Panc1 (cell line): ENCODE results near the gene ALK. TPM values are rescaled to one million over a fixed set of nuclear protein-coding genes. Genes with fewer than 3 reads are reported as not detected.

Experiments used
- ATAC-seq: fragments of 200-7000 bp; cut with Tn5 transposase; 2 replicates; pipeline ENCODE4 v1.9.1; 2020; ENCODE audit warnings: mild to moderate bottlenecking, moderate library complexity
- BruUV-seq: library from RNA; stranded (reverse); fragments of 400-500 nt; replicated peaks from 2 replicates; lab custom pipeline; 2021; lab: Mats Ljungman, UMichigan
- CTCF ChIA-PET: fragments of 300-600 bp; sonication (Branson Sonifier 250); formaldehyde crosslinking; loops from one replicate; lab custom pipeline; 2022; ENCODE audit warnings: antibody characterized with exemption; lab: Charles Lee
- POLR2A ChIA-PET: fragments of 300-600 bp; sonication (Branson Sonifier 250); formaldehyde crosslinking; loops from one replicate; lab custom pipeline; 2022; ENCODE audit warnings: antibody characterized with exemption; lab: Charles Lee
- DNase-seq: peaks from one replicate; pipeline ENCODE4 v3.0.0-alpha.2; 2010; ENCODE audit warnings: low read depth, low spot score
- H3K27ac ChIP-seq: 2 replicates; pipeline ENCODE4 v1.5.1; 2011; ENCODE audit warnings: mild to moderate bottlenecking, low read length, inconsistent platforms
- H3K27me3 ChIP-seq: fragments of 200-500 bp; sonication (Bioruptor generic); 2 replicates; pipeline ENCODE4 v1.6.0; 2014; ENCODE audit warnings: low read length, inconsistent platforms; ENCODE audit not compliant: control insufficient read depth, insufficient read depth
- H3K36me3 ChIP-seq: fragments of 200-500 bp; sonication (Bioruptor generic); 2 replicates; pipeline ENCODE4 v1.5.1; 2014; ENCODE audit warnings: inconsistent platforms, mild to moderate bottlenecking, low read length, moderate library complexity; ENCODE audit not compliant: control insufficient read depth, insufficient read depth
- H3K4me1 ChIP-seq: 2 replicates; pipeline ENCODE4 v1.5.1; 2011; ENCODE audit warnings: inconsistent platforms, mild to moderate bottlenecking, low read length, moderate library complexity; ENCODE audit not compliant: control insufficient read depth, insufficient read depth
- H3K4me3 ChIP-seq, 2 experiments: 2 replicates each; pipeline ENCODE4 v1.5.1; 2011 to 2012; ENCODE audit warnings: low read depth in 2 of 2, low read length in 2 of 2, mild to moderate bottlenecking in 2 of 2, inconsistent platforms in 1 of 2, moderate library complexity in 1 of 2
- H3K9me3 ChIP-seq: fragments of 200-500 bp; sonication (Bioruptor generic); 2 replicates; pipeline ENCODE4 v1.5.1; 2014; ENCODE audit warnings: low read depth, mild to moderate bottlenecking, inconsistent platforms, low read length, moderate library complexity; ENCODE audit not compliant: control insufficient read depth, insufficient read depth
- CTCF ChIP-seq: fragments of 450-650 bp; IDR thresholded peaks from 2 replicates; pipeline ENCODE4 v1.5.1; 2017; ENCODE audit warnings: mild to moderate bottlenecking
- POLR2AphosphoS5 ChIP-seq: IDR thresholded peaks from 2 replicates; pipeline ENCODE4 v1.6.1; 2012; ENCODE audit warnings: mild to moderate bottlenecking, low read depth, low read length, moderate library complexity
- SIN3A ChIP-seq: IDR thresholded peaks from 2 replicates; pipeline ENCODE4 v1.6.1; 2012; ENCODE audit warnings: low read depth, mild to moderate bottlenecking, low read length, moderate library complexity, borderline replicate concordance; ENCODE audit not compliant: insufficient read depth
- TCF7L2 ChIP-seq: IDR thresholded peaks from 2 replicates; pipeline ENCODE4 v1.6.1; 2011; ENCODE audit warnings: mild to moderate bottlenecking, low read depth, low read length, inconsistent platforms
- in situ Hi-C: cut with HindIII; loops from 2 replicates; pipeline ENCODE4 v1.10.0; 2016; ENCODE audit warnings: low sequenced_read_pairs, low pct_unique_long_range_greater_than_20kb
- intact Hi-C: fragments of 100-400 bp; cut with micrococcal nuclease; formaldehyde crosslinking; loops from one replicate; pipeline ENCODE4 v1.10.0; 2022; ENCODE audit not compliant: unreplicated experiment
- total RNA-seq: library from RNA; stranded (reverse); gene quantifications from one replicate; pipeline ENCODE4 v1.2.1, GENCODE V29; 2021; ENCODE audit not compliant: unreplicated experiment
- TF ChIP-seq, protein P1 (sequence below), 2 experiments: IDR thresholded peaks; 2 replicates each; pipeline ENCODE4 v1.6.1; 2011 to 2012; ENCODE audit warnings: low read depth in 2 of 2, control low read depth in 1 of 2, low read length in 1 of 2, mild to moderate bottlenecking in 1 of 2, moderate library complexity in 1 of 2; ENCODE audit not compliant: insufficient read depth in 1 of 2

Gene ALK
- total RNA-seq, 1 experiment from 2014 or later: not detected

GRCh38 chr2:29614295-29614830 is 307.0 kb downstream of the ALK start:
- Histone ChIP-seq H3K4me1 (no peaks in the 10 kb centered on the region), H3K27me3 (peaks cover 10% of the 10 kb centered on the region), H3K27ac (no peak overlapping the region), H3K36me3 (no peaks in the 10 kb centered on the region), H3K9me3 (no peaks in the 10 kb centered on the region), H3K4me3 (no peak overlapping the region)
- DNase-seq: no peak
- POLR2A ChIA-PET: no interaction called here
- no peak for ATAC-seq
- CTCF ChIA-PET: no interaction called here
- intact Hi-C loops: no loop called here
- no peak for TF ChIP-seq POLR2AphosphoS5
- TF ChIP-seq SIN3A: no peak
- no peak for TF ChIP-seq TCF7L2
- TF ChIP-seq, protein P1, sequence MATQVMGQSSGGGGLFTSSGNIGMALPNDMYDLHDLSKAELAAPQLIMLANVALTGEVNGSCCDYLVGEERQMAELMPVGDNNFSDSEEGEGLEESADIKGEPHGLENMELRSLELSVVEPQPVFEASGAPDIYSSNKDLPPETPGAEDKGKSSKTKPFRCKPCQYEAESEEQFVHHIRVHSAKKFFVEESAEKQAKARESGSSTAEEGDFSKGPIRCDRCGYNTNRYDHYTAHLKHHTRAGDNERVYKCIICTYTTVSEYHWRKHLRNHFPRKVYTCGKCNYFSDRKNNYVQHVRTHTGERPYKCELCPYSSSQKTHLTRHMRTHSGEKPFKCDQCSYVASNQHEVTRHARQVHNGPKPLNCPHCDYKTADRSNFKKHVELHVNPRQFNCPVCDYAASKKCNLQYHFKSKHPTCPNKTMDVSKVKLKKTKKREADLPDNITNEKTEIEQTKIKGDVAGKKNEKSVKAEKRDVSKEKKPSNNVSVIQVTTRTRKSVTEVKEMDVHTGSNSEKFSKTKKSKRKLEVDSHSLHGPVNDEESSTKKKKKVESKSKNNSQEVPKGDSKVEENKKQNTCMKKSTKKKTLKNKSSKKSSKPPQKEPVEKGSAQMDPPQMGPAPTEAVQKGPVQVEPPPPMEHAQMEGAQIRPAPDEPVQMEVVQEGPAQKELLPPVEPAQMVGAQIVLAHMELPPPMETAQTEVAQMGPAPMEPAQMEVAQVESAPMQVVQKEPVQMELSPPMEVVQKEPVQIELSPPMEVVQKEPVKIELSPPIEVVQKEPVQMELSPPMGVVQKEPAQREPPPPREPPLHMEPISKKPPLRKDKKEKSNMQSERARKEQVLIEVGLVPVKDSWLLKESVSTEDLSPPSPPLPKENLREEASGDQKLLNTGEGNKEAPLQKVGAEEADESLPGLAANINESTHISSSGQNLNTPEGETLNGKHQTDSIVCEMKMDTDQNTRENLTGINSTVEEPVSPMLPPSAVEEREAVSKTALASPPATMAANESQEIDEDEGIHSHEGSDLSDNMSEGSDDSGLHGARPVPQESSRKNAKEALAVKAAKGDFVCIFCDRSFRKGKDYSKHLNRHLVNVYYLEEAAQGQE (IDR thresholded peaks at IDR 0.05; ENCODE audit: insufficient read depth in 1 of 2, low read depth in 2 of 2, low read length in 1 of 2): no peak
- no peak for TF ChIP-seq CTCF
- BruUV-seq: no TSS peak
- in situ Hi-C loops: no loop called here

DNA sequence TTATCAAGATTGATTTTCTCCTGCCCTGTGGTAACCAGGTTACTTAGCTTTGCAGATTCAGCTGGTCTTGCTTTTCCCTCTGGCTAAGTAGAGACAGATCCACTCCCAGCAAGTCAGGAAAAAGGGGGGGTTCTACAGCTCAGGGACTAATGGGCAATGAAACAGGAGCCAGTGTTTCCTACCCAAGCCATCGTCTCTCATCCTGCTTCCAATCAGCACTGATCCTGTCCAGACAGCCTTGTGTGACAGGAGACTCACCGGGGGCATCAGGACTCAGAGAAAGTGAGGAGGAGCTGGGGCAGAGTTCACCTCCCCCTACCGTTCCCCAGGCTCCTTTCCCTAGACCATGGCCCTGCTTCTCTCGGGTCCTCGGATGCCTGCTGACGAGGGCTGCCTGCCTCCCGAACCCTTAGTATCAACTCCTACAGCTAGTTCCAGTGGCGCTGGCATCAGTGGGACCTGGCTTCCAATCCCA is 307.6 kb downstream of the ALK start:
- no peaks in the 10 kb centered on the region for H3K4me1 ChIP-seq
- H3K27ac ChIP-seq: no peak overlapping the region
- no peak overlapping the region for H3K4me3 ChIP-seq
- intact Hi-C loops: no loop called here
- POLR2A ChIA-PET: no interaction called here
- no peak for DNase-seq
- no peaks in the 10 kb centered on the region for H3K36me3 ChIP-seq
- CTCF ChIA-PET: no interaction called here
- ATAC-seq: no peak
- TF ChIP-seq SIN3A (no peak), POLR2AphosphoS5 (no peak), TCF7L2 (no peak), CTCF (no peak)
- TF ChIP-seq, protein P1 (IDR thresholded peaks at IDR 0.05; ENCODE audit: insufficient read depth in 1 of 2, low read depth in 2 of 2, low read length in 1 of 2): no peak
- in situ Hi-C loops: no loop called here
- no peaks in the 10 kb centered on the region for H3K9me3 ChIP-seq
- BruUV-seq: no TSS peak
- peaks cover 10% of the 10 kb centered on the region for H3K27me3 ChIP-seq
